Measurements from ENCODE around the gene PRICKLE1. TPM values are rescaled to one million over a fixed set of nuclear protein-coding genes. Genes with fewer than 3 reads are reported as not detected.

Gene PRICKLE1
- total and polyA plus RNA-seq, 2 of the 4 experiments (the other 2 are of a cell fraction): 21.3 to 21.7 TPM

DNA sequence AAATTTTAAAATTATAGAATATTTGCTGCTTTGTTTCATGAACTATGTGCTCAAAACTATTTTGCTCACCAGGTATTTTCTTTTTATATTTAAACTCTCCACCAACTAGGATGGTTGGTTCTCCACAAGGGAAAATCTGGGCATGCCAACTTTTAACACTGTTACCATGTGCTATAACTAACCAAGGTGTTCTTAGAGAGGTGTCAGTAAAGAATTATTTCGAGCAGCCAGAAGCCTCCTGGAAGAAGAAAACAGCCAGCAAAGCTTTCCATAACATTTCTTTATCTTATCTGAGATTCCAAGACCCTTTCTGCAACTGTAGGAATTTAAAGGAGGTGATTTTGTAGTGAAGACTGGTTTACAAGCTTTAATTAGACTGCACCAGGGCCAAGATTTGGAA is 97.3 kb downstream of the PRICKLE1 start:
- Histone ChIP-seq H2BK20ac (ENCODE audit: low read depth, low read length) (no peak overlapping the region), H3K36me3 (ENCODE audit: control insufficient read depth, insufficient read depth, low read length) (no peaks in the 10 kb centered on the region), H2AK9ac (replicated peaks; ENCODE audit: low read depth, low read length, poor library complexity) (no peak overlapping the region), H2BK15ac (ENCODE audit: low read depth, low read length) (no peak overlapping the region), H3K56ac (ENCODE audit: extremely low read depth, insufficient read depth, low read length) (no peak overlapping the region), H4K91ac (ENCODE audit: insufficient read depth, low read depth, low read length) (no peak overlapping the region), H3K4me3 (ENCODE audit: insufficient read depth, low read depth, low read length) (no peak overlapping the region), H3K27ac (ENCODE audit: insufficient read depth, low read length) (no peak overlapping the region), H2BK5ac (ENCODE audit: low read depth, low read length, poor library complexity, severe bottlenecking) (no peak overlapping the region), H2AFZ (replicated peaks; ENCODE audit: low read length, poor library complexity) (no peak overlapping the region), H3K9ac (ENCODE audit: low read depth, low read length) (no peak overlapping the region), H3K9me3 (ENCODE audit: control insufficient read depth, insufficient read depth, low read length) (no peaks in the 10 kb centered on the region), H4K20me1 (ENCODE audit: insufficient read depth, low read length) (no peaks in the 10 kb centered on the region), H3K79me1 (ENCODE audit: low read depth in 1 of 2, low read length in 2 of 2) (peaks cover 0 to 6% of the 10 kb centered on the region in 2 experiments; a peak in 1 of 4 replicates), H2AK5ac (ENCODE audit: low read depth, low read length) (no peak overlapping the region), H4K8ac (ENCODE audit: low read depth in 2 of 2, low read length in 2 of 2) (no peak overlapping the region), H3K27me3 (ENCODE audit: control insufficient read depth, insufficient read depth, low read length) (no peaks in the 10 kb centered on the region), H3K4ac (ENCODE audit: low read depth, low read length) (no peak overlapping the region), H3K14ac (replicated peaks; ENCODE audit: low read depth, low read length) (no peak overlapping the region), H3K18ac (ENCODE audit: low read depth, low read length) (no peak overlapping the region), H3K4me2 (ENCODE audit: low read depth, low read length) (no peak overlapping the region), H2BK120ac (ENCODE audit: low read depth, low read length) (no peak overlapping the region), H3K4me1 (ENCODE audit: control insufficient read depth, insufficient read depth, low read length) (peaks cover 2% of the 10 kb centered on the region), H4K5ac (ENCODE audit: low read depth, low read length) (no peak overlapping the region), H3K23ac (ENCODE audit: low read depth, low read length) (0 out of 2 replicates have a peak overlapping the region, but pooled peaks have one; percentile 1), H3K9me1 (ENCODE audit: insufficient read depth, low read length) (no peaks in the 10 kb centered on the region)
- ATAC-seq (ENCODE audit: low read depth): no peak
- intact Hi-C loops (cut with micrococcal nuclease) (no loop called here), in situ Hi-C loops (cut with MboI; ENCODE audit: low sequenced_read_pairs) (loop anchor here (5.0 kb wide), 1 partner anchor 75 kb away; no protein-coding TSS in a partner anchor), dilution Hi-C loops (cut with HindIII; ENCODE audit: low sequenced_read_pairs, unreplicated experiment) (no loop called here)
- no peak for DNase-seq
- POLR2A ChIA-PET (ENCODE audit: unreplicated experiment): no interaction called here
- CTCF ChIA-PET: interaction anchor here (1.2 kb wide), 1 partner anchor 9 kb away, joined by 7 read pairs; no protein-coding TSS in a partner anchor
- no peak for TF ChIP-seq POLR2A (IDR thresholded peaks at IDR 0.05; ENCODE audit: low read depth, low read length)
- TF ChIP-seq MAZ (IDR thresholded peaks at IDR 0.05; ENCODE audit: borderline replicate concordance, low read depth, low read length): no peak
- no peak for TF ChIP-seq RAD21 (IDR thresholded peaks at IDR 0.05; ENCODE audit: low read length)
- TF ChIP-seq, protein P1, sequence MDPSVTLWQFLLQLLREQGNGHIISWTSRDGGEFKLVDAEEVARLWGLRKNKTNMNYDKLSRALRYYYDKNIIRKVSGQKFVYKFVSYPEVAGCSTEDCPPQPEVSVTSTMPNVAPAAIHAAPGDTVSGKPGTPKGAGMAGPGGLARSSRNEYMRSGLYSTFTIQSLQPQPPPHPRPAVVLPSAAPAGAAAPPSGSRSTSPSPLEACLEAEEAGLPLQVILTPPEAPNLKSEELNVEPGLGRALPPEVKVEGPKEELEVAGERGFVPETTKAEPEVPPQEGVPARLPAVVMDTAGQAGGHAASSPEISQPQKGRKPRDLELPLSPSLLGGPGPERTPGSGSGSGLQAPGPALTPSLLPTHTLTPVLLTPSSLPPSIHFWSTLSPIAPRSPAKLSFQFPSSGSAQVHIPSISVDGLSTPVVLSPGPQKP (IDR thresholded peaks at IDR 0.05; ENCODE audit: borderline replicate concordance, low read depth, low read length): no peak
- no peak for TF ChIP-seq RCOR1 (IDR thresholded peaks at IDR 0.05; ENCODE audit: insufficient replicate concordance, low read length)
- TF ChIP-seq, protein P2, sequence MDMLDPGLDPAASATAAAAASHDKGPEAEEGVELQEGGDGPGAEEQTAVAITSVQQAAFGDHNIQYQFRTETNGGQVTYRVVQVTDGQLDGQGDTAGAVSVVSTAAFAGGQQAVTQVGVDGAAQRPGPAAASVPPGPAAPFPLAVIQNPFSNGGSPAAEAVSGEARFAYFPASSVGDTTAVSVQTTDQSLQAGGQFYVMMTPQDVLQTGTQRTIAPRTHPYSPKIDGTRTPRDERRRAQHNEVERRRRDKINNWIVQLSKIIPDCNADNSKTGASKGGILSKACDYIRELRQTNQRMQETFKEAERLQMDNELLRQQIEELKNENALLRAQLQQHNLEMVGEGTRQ (IDR thresholded peaks at IDR 0.05; ENCODE audit: low read depth, low read length): no peak
- TF ChIP-seq FOS (IDR thresholded peaks at IDR 0.05; ENCODE audit: low read depth, low read length): no peak
- TF ChIP-seq CHD1 (IDR thresholded peaks at IDR 0.05; ENCODE audit: low read depth, low read length): no peak
- no peak for TF ChIP-seq BHLHE40 (IDR thresholded peaks at IDR 0.05; ENCODE audit: low read depth, low read length)
- TF ChIP-seq CEBPB (IDR thresholded peaks at IDR 0.05; ENCODE audit: low read depth, low read length): no peak
- BruUV-seq (replicated peaks): no TSS peak
- no CpG with 5 or more reads among the region's 1 CpG for WGBS, 2 experiments (ENCODE audit: extremely low coverage in 2 of 2, insufficient read length in 1 of 2)
